NCI-H2029 treated with DMSO at 0.1 percent for 48 hours (cell line): ENCODE measurements around the gene PLA1A.
"Not testable (repeated sequence)": the region's sequence is repeated elsewhere in the genome, so short reads cannot be mapped to it uniquely, and the experiment has no call there.

Experiments
- DNase-seq: peaks from one replicate; lab custom pipeline; 2025; lab: John Stamatoyannopoulos, UW

PLA1A gene

DNA sequence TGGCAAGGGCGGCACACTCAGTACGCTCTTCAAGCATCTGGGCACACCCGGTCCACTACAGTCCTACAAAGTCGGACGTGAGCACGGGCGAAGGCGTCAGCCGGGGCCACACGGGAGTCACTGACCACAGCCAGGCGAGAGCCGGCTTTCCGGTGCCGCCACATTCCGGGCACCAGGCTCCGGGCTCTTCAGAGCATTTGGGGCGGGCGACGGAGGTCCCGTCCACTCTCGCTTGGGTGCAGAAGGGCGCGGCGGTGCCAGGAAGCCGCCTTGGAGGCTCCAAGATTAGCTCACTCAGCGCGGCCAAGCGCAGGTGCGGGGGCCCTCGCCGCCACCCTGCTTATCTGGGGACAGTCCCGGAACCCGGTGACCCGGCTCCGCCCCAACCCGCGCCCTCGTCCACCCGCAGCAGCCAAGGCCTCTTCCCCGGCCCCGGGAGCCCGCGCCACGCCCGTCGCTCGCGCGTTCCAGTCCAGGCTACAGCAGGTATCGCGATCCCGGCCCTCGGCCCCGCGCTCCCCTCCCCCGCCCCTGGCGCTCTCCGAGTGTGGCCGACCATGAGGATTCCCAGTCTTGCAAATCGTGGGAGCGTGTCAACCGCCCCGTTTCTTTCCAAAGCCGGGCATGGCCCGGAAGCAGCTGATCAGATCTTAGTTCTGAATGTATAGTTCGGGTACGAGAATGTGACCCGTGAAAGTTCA lies 18.2 kb upstream of the PLA1A start, which contains the start of gene ADPRH:
Gene ADPRH (plus strand): TSS at position 127 of the 701 bp plus-strand sequence. CDS start 2,678 bp downstream, outside the sequence.
- no peak for DNase-seq

- no peak for DNase-seq
Observed at GRCh38 chr3:119580067-119580760, 17.5 kb upstream of the PLA1A start.

GRCh38 chr3:119582178-119582577 lies 15.5 kb upstream of the PLA1A start:
- DNase-seq = no peak

GRCh38 chr3:119585208-119585607 lies 12.5 kb upstream of the PLA1A start:
- no peak for DNase-seq

- DNase-seq = no peak
Observed at GRCh38 chr3:119585856-119586570, 11.7 kb upstream of the PLA1A start.

DNA sequence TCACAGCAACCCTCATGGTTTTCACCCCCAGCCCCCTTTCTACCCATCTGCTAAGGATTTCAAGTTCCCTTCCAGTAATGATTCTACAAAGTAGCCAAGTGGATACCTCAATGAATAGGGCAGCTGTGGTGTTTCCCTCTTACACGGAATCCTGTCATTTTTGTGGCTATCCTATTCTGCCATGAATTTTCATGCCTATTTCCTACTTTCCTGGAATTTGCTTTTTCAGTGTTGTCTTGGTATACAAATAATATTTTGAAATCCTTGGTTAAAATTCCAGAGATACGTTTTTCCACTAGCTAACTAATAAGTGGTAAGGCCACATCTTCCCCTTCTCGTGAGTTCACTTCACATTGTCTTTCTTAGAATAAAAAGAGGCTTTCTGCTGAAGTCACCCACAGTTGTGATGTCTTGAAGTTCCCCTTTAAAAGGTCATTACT lies 10.9 kb upstream of the PLA1A start:
- DNase-seq = no peak

- no peak for DNase-seq
Observed at GRCh38 chr3:119588112-119588511, 9.6 kb upstream of the PLA1A start.

DNA sequence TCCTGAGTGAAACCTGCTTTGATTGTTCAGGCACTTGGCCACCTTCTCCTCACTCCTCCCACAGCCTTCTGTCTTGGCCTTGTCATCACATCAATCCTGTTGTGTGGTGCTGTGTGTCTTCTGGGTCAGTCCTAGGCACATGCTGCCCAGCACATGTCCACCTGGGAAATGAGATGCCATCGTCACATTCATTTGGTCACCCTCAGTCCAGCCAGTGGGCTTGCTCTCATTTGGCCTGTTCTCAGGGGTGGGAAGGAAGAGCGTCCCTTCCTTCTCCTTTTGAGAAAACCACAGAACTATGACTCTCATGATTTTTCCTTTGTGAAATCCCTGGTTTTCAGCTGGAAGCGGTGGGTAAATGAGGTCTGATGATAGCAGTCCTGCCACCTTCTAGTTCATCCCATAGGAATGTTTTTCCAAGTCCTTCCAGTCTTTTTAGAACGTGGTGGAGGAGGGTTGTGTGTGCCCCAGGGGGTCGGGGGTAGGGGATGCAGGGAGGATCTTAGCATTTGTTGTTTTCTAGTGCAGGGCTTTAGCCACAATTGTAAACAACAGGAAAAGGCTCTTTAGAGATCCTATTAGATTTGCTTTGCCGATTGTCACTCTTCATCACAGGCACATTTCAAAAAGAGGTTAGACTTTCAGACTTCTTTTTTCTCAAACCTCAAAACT lies 8.4 kb upstream of the PLA1A start:
- no peak for DNase-seq

DNA sequence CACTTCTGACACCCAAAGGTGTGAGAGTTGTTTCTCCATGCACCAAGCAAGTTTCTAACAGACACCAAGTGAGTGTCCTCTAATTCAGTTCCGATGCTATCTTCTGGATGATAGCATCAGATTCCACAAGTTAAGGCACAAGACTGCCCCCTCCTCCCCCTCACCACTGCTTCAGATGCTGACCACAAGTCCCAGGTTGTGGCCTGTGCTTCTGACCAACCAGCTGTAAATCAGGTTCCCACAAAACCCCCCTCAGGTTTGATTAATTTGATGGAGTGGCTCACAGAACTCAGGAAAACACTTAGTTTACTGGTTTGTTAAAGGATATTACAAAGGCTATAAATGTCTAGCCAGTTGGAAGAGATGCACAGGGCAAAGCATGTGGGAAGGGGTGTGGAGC lies 7.0 kb upstream of the PLA1A start:
- no peak for DNase-seq

GRCh38 chr3:119592861-119593260 lies 4.8 kb upstream of the PLA1A start:
- DNase-seq = no peak

GRCh38 chr3:119594066-119594465 lies 3.6 kb upstream of the PLA1A start:
- DNase-seq = no peak

DNA sequence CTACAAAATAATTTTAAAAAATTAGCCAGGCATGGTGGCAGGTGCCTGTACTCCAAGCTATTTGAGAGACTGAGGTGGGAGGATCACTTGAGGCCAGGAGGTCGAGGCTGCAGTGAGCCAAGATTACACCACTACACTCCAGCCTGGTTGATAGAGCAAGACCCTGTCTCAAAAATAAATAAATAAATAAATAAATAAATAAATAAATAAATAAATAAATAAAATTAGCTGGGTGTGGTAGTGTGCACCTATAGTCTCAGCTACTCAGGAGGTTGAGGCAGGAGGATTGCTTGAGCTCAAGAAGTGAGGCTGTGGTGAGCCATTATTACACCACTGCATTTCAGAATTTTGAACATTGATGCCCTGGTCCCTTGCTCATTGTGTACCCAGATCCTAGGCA lies 2.8 kb upstream of the PLA1A start:
- DNase-seq = not testable (repeated sequence)

GRCh38 chr3:119595639-119596334 lies 1.9 kb upstream of the PLA1A start:
- DNase-seq = no peak

DNA sequence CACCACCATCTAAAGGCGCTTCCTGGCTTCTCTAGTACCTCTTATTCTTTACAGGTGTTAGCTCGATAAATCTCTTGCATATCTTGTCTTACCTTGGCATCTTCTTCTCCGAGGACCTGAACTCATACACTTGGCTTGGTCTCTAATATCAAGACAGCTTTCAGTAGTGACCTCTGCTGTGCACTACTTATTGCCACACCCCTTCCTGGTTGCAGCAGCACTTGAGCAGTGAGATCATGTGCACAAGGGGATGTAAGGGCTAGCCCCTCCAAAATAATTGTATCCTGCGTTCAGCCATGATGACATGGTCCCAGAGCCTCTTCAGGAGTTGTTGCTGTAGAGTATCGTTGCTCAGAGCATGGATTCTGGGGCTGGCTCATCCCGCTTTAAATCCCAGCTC lies 1.3 kb upstream of the PLA1A start:
- no peak for DNase-seq

DNA sequence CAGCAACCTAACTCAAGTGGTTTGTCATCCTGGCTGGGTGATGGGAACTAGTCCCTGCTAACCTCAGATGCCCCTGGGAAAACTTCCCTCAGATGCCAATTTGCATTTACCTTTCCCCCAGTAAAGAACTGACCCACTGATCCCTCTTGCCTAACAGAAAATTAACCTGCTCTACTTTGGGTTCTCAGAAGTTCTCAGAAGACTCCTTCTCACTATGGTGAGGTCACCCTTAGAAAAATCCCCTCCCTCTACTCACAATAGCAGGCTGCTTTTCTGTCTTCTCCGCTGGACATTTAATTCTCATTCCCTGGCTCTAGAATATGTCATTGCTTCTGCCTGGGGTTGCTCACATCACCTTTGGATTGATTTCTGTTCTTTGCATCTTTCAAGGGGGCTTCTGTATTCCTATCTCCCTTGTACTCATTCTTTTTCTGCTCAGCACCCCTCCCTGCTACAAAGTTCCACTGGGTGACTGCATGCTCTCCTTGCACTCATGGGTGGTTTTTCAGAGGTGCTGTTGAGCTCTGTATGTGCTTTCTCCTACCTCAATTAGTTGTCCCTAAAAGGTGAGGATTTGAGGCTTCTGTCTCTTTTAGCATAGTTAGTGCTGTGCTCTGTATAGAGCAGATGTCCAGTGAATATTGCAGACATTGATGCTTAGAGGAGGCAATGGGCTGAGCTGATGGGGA lies 869 bp downstream of the PLA1A start:
- no peak for DNase-seq

GRCh38 chr3:119599558-119600174 lies 2.0 kb downstream of the PLA1A start:
- DNase-seq = no peak

GRCh38 chr3:119600732-119601131 lies 3.0 kb downstream of the PLA1A start:
- no peak for DNase-seq

DNA sequence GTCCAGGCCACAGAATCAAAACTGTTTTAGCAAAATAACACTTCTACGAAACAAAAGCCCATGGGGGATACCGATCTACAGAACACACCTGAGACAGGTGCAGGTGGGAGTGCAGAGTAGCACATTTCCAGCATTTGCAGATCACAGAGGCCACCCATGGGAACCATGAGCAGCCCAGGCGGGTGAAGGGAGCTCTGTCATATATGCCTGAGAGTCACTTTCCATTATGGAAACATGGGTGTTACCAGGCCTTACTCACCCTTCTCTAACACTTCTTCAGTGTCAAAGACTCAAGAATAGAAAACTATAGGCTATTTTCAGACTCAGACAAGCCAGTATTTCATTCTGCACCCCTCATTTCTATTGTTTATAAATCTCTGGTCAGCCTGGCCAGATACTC lies 3.5 kb downstream of the PLA1A start:
- DNase-seq = no peak

GRCh38 chr3:119602676-119603075 lies 5.0 kb downstream of the PLA1A start:
- DNase-seq = no peak

GRCh38 chr3:119604878-119605277 lies 7.2 kb downstream of the PLA1A start:
- no peak for DNase-seq
